Smooth muscle cell (in vitro differentiated cells): ENCODE results near the gene MAP3K7. TPM values are rescaled to one million over a fixed set of nuclear protein-coding genes. Genes with fewer than 3 reads are reported as not detected.

ENCODE experiments used
- DNase-seq: peaks from one replicate; lab custom pipeline; 2025; ENCODE audit not compliant: unreplicated experiment; lab: John Stamatoyannopoulos, UW
- H2AFZ ChIP-seq: fragments of 200-600 bp; sonication (generic); 2 replicates; pipeline ENCODE4 v1.6.0; 2016; ENCODE audit warnings: antibody characterized with exemption, low read depth, mild to moderate bottlenecking
- H3F3A ChIP-seq: fragments of 200-600 bp; sonication (generic); 2 replicates; pipeline ENCODE4 v1.6.0; 2017; ENCODE audit warnings: antibody characterized with exemption, low read depth
- H3K27ac ChIP-seq: fragments of 200-600 bp; sonication (generic); 2 replicates; pipeline ENCODE4 v1.5.1; 2016; ENCODE audit warnings: low read depth, mild to moderate bottlenecking
- H3K27me3 ChIP-seq: fragments of 200-600 bp; sonication (generic); 2 replicates; pipeline ENCODE4 v1.6.1; 2016; ENCODE audit warnings: low read depth, mild to moderate bottlenecking
- H3K36me3 ChIP-seq: fragments of 200-600 bp; sonication (generic); 2 replicates; pipeline ENCODE4 v1.5.1; 2016; ENCODE audit warnings: low read depth
- H3K4me1 ChIP-seq: fragments of 200-600 bp; sonication (generic); 2 replicates; pipeline ENCODE4 v1.5.1; 2016; ENCODE audit warnings: low read depth
- H3K4me2 ChIP-seq: fragments of 200-600 bp; sonication (generic); 2 replicates; pipeline ENCODE4 v1.6.0; 2016; ENCODE audit warnings: mild to moderate bottlenecking
- H3K4me3 ChIP-seq: fragments of 200-600 bp; sonication (generic); 2 replicates; pipeline ENCODE4 v1.5.1; 2016; ENCODE audit warnings: mild to moderate bottlenecking
- H3K79me2 ChIP-seq: fragments of 200-600 bp; sonication (generic); 2 replicates; pipeline ENCODE4 v1.6.0; 2016; ENCODE audit warnings: low read depth, mild to moderate bottlenecking
- H3K9ac ChIP-seq: fragments of 200-600 bp; sonication (generic); 2 replicates; pipeline ENCODE4 v1.6.0; 2016; ENCODE audit warnings: low read depth
- H3K9me3 ChIP-seq: fragments of 200-600 bp; sonication (generic); replicated peaks from 2 replicates; pipeline ENCODE4 v1.5.1; 2016; ENCODE audit warnings: low read depth
- H4K20me1 ChIP-seq: fragments of 200-600 bp; sonication (generic); 2 replicates; pipeline ENCODE4 v1.6.0; 2016; ENCODE audit warnings: low read depth
- WGBS: methylation state at CpG from one replicate; pipeline ENCODE4 v1.1.7; 2016; ENCODE audit warnings: low lambda C conversion rate; 5-methylcytosine and 5-hydroxymethylcytosine counted together
- polyA plus RNA-seq: library from polyadenylated mRNA; unstranded; fragments of >200 nt; fragmentation: Nextera tagmentation; extraction: Ambion mirVana; gene quantifications from 2 replicates; pipeline ENCODE4 v1.2.1, GENCODE V29; 2016
- total RNA-seq: library from RNA; depleted of rRNA; stranded (reverse); fragments of >200 nt; gene quantifications from 2 replicates; pipeline ENCODE4 v1.2.3, GENCODE V29; 2014
- TF ChIP-seq, protein P1 (sequence below): fragments of 200-600 bp; sonication (generic); IDR thresholded peaks from 2 replicates; pipeline ENCODE4 v1.5.1; 2017; ENCODE audit warnings: borderline replicate concordance, mild to moderate bottlenecking, antibody characterized with exemption; ENCODE audit not compliant: insufficient read depth, poor library complexity, severe bottlenecking

MAP3K7 gene
- total and polyA plus RNA-seq, 2 experiments from 2014 or later = 22.0 to 40.4 TPM

DNA sequence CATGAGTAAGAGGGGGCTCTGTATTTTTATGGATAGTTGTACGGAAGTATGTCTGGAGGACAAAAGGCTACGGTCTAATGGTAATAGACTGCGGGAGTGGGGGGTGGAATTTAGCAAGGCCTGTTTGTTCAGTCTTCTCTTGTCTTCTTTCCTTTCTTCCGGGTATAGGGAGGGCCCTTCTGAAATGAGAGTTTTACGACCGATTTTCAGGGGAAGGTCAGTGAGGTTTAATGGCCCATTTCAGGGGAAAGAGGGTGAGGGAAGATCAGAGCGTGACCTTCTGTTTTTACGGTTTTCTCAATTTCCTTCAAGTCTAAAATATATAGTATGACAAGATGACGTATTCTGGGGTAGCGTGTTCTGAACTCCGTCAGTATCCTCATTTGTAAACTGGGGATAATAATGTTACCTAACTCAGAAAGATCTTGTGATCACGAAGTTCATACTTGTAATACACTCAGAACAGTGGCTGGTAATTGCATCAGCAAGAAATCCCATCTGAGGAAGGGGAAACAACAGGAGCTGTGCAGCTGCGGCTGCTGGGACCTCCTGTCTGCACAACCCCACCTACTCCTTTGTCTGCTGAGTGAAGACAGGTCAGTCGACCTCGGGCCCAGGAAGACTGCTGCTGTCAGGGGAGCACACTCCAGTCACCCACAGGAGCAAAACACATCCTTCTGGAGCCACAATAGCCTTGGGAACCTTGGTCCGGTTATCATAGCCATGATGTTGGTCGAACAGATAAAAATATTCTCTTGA is 90.4 kb downstream of the MAP3K7 start:
- Histone ChIP-seq H3F3A (no peaks in the 10 kb centered on the region), H3K4me1 (peaks cover 42% of the 10 kb centered on the region), H3K79me2 (no peaks in the 10 kb centered on the region), H3K4me2 (no peak overlapping the region), H3K27me3 (no peaks in the 10 kb centered on the region), H3K36me3 (no peaks in the 10 kb centered on the region), H2AFZ (no peak overlapping the region), H3K4me3 (no peak overlapping the region), H3K9ac (no peak overlapping the region), H3K27ac (no peak overlapping the region), H3K9me3 (no peaks in the 10 kb centered on the region), H4K20me1 (no peaks in the 10 kb centered on the region)
- 66% methylated on average over 17 of the region's 17 CpGs for WGBS
- no peak for DNase-seq
- TF ChIP-seq, protein P1, sequence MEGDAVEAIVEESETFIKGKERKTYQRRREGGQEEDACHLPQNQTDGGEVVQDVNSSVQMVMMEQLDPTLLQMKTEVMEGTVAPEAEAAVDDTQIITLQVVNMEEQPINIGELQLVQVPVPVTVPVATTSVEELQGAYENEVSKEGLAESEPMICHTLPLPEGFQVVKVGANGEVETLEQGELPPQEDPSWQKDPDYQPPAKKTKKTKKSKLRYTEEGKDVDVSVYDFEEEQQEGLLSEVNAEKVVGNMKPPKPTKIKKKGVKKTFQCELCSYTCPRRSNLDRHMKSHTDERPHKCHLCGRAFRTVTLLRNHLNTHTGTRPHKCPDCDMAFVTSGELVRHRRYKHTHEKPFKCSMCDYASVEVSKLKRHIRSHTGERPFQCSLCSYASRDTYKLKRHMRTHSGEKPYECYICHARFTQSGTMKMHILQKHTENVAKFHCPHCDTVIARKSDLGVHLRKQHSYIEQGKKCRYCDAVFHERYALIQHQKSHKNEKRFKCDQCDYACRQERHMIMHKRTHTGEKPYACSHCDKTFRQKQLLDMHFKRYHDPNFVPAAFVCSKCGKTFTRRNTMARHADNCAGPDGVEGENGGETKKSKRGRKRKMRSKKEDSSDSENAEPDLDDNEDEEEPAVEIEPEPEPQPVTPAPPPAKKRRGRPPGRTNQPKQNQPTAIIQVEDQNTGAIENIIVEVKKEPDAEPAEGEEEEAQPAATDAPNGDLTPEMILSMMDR = no peak

GRCh38 chr6:90495216-90495817 is 91.6 kb downstream of the MAP3K7 start:
- H3K4me1 ChIP-seq = peaks cover 44% of the 10 kb centered on the region
- no peak overlapping the region for H3K27ac ChIP-seq
- 83% methylated on average over 9 of the region's 9 CpGs for WGBS
- TF ChIP-seq, protein P1 = no peak
- H3F3A ChIP-seq = no peaks in the 10 kb centered on the region
- H3K79me2 ChIP-seq = no peaks in the 10 kb centered on the region
- no peaks in the 10 kb centered on the region for H4K20me1 ChIP-seq
- H3K9ac ChIP-seq = no peak overlapping the region
- no peak for DNase-seq
- H3K4me3 ChIP-seq = no peak overlapping the region
- no peaks in the 10 kb centered on the region for H3K36me3 ChIP-seq
- H3K4me2 ChIP-seq = no peak overlapping the region
- H3K9me3 ChIP-seq = no peaks in the 10 kb centered on the region
- no peaks in the 10 kb centered on the region for H3K27me3 ChIP-seq
- H2AFZ ChIP-seq = no peak overlapping the region

GRCh38 chr6:90494067-90494780 is 92.6 kb downstream of the MAP3K7 start:
- no peak overlapping the region for H3K4me2 ChIP-seq
- H3K36me3 ChIP-seq = no peaks in the 10 kb centered on the region
- H3K79me2 ChIP-seq = no peaks in the 10 kb centered on the region
- H3K27ac ChIP-seq = no peak overlapping the region
- H3F3A ChIP-seq = peaks cover 1% of the 10 kb centered on the region
- TF ChIP-seq, protein P1 = no peak
- no peaks in the 10 kb centered on the region for H3K27me3 ChIP-seq
- H3K9ac ChIP-seq = no peak overlapping the region
- no peaks in the 10 kb centered on the region for H3K9me3 ChIP-seq
- WGBS = 69% methylated on average over 7 of the region's 7 CpGs
- no peak for DNase-seq
- no peak overlapping the region for H3K4me3 ChIP-seq
- H3K4me1 ChIP-seq = peaks cover 49% of the 10 kb centered on the region
- no peaks in the 10 kb centered on the region for H4K20me1 ChIP-seq
- no peak overlapping the region for H2AFZ ChIP-seq
